GM18867 (cell line): Measurements from ENCODE around the gene EMC6.
"Not testable (repeated sequence)": the region's sequence is repeated elsewhere in the genome, so short reads cannot be mapped to it uniquely, and the experiment has no call there.

Source experiments
- ATAC-seq: cut with Tn5 transposase; IDR thresholded peaks from one replicate; pipeline ENCODE4 v1.9.1; 2021; ENCODE audit warnings: mild to moderate bottlenecking, moderate library complexity; ENCODE audit not compliant: unreplicated experiment

The EMC6 gene

GRCh38 chr17:3679531-3680126 lies 11.0 kb downstream of the EMC6 start:
- no peak for ATAC-seq

- no peak for ATAC-seq
These were observed 12.4 kb downstream of the EMC6 start for GRCh38 chr17:3681057-3681456.

GRCh38 chr17:3681565-3681964 lies 13.0 kb downstream of the EMC6 start:
- no peak for ATAC-seq

GRCh38 chr17:3682033-3682432 lies 13.4 kb downstream of the EMC6 start:
- no peak for ATAC-seq

- peak; percentile 59 for ATAC-seq
These were observed 14.5 kb downstream of the EMC6 start for GRCh38 chr17:3683054-3683511.

GRCh38 chr17:3685174-3685573 lies 16.6 kb downstream of the EMC6 start:
- no peak for ATAC-seq

- no peak for ATAC-seq
These were observed 19.5 kb downstream of the EMC6 start for GRCh38 chr17:3688027-3688553.

GRCh38 chr17:3688852-3689261 lies 20.2 kb downstream of the EMC6 start:
- ATAC-seq: no peak

GRCh38 chr17:3689262-3690093 lies 20.9 kb downstream of the EMC6 start:
- no peak for ATAC-seq

- no peak for ATAC-seq
These were observed 21.6 kb downstream of the EMC6 start for GRCh38 chr17:3690094-3690715.

GRCh38 chr17:3691617-3692067 lies 23.0 kb downstream of the EMC6 start:
- no peak for ATAC-seq

- no peak for ATAC-seq
These were observed 23.7 kb downstream of the EMC6 start for GRCh38 chr17:3692346-3692745.

GRCh38 chr17:3693141-3693540 lies 24.5 kb downstream of the EMC6 start:
- no peak for ATAC-seq

- ATAC-seq: peak; percentile 51
These were observed 25.2 kb downstream of the EMC6 start for GRCh38 chr17:3693829-3694231.

- no peak for ATAC-seq
These were observed 26.6 kb downstream of the EMC6 start for GRCh38 chr17:3695129-3695722.

GRCh38 chr17:3695723-3696411 lies 27.3 kb downstream of the EMC6 start, which contains the start of gene P2RX5:
Gene P2RX5 (minus strand): TSS chr17:3696155. CDS start chr17:3696005, 150 bp downstream.
- no peak for ATAC-seq

- ATAC-seq: no peak
These were observed 28.5 kb downstream of the EMC6 start for GRCh38 chr17:3697103-3697476.

GRCh38 chr17:3698139-3698538 lies 29.5 kb downstream of the EMC6 start:
- no peak for ATAC-seq

- no peak for ATAC-seq
These were observed 31.3 kb downstream of the EMC6 start for GRCh38 chr17:3699951-3700350.

- ATAC-seq: not testable (repeated sequence)
These were observed 33.5 kb downstream of the EMC6 start for GRCh38 chr17:3702041-3702539.
